ENCODE data around the gene MAS1. TPM values are rescaled to one million over a fixed set of nuclear protein-coding genes. Genes with fewer than 3 reads are reported as not detected.

Gene MAS1
- total and polyA plus RNA-seq, 2 donors (not counting 1 experiment from before 2014, with no cell fraction given): not detected

- CTCF ChIA-PET: no interaction called here
- ATAC-seq (ENCODE audit: low read depth) (no peak), DNase-seq (no peak)
- POLR2A ChIA-PET: no interaction called here
- H4K20me1 ChIP-seq (ENCODE audit: control insufficient read depth, insufficient read depth, low read length, poor library complexity, severe bottlenecking): no peaks in the 10 kb centered on the region
- no peak for TF ChIP-seq EZH2 (IDR thresholded peaks at IDR 0.05; ENCODE audit: borderline replicate concordance, insufficient read depth, low read depth, low read length, poor library complexity, severe bottlenecking)
- no peaks in the 10 kb centered on the region for H3K36me3 ChIP-seq (replicated peaks in 1 of 2; ENCODE audit: control extremely low read depth in 1 of 2, control insufficient read depth in 1 of 2, extremely low read depth in 1 of 2, insufficient read depth in 2 of 2, low read length in 1 of 2)
- peaks cover 72% of the 10 kb centered on the region for H3K27me3 Mint-ChIP-seq
- H3K79me2 ChIP-seq (ENCODE audit: control insufficient read depth, insufficient read depth, low read length): no peaks in the 10 kb centered on the region
- H3K4me3 ChIP-seq (ENCODE audit: control extremely low read depth in 1 of 5, extremely low read depth in 1 of 5, insufficient read depth in 1 of 5, low read depth in 2 of 5, low read length in 4 of 5): no peak overlapping the region
- no peak overlapping the region for H3K27ac ChIP-seq (ENCODE audit: low read length in 2 of 2)
- WGBS (ENCODE audit: insufficient coverage): 89% methylated on average over 5 of the region's 7 CpGs
- no peak overlapping the region for H3K4me2 ChIP-seq (replicated peaks; ENCODE audit: low read depth, low read length, poor library complexity, severe bottlenecking)
- no peaks in the 10 kb centered on the region for H3K4me1 Mint-ChIP-seq
- no peak overlapping the region for H2AFZ ChIP-seq (ENCODE audit: insufficient read depth, low read depth, low read length, poor library complexity, severe bottlenecking)
- intact Hi-C loops (cut with micrococcal nuclease): no loop called here
- no peak overlapping the region for H3K27ac Mint-ChIP-seq
- no peaks in the 10 kb centered on the region for H3K9me3 ChIP-seq (ENCODE audit: control extremely low read depth in 1 of 3, control insufficient read depth in 2 of 3, insufficient read depth in 1 of 3, low read length in 2 of 3)
- H3K4me1 ChIP-seq (ENCODE audit: control insufficient read depth in 2 of 2, insufficient read depth in 2 of 2, low read length in 2 of 2): no peaks in the 10 kb centered on the region
- no peak overlapping the region for H3K9ac ChIP-seq (ENCODE audit: low read length)
- H3K9me3 Mint-ChIP-seq (ENCODE audit: insufficient read depth): no peaks in the 10 kb centered on the region
- peaks cover 0 to 17% (median 1%) of the 10 kb centered on the region in 4 experiments for H3K27me3 ChIP-seq (replicated peaks in 1 of 4; ENCODE audit: control extremely low read depth in 1 of 4, control insufficient read depth in 3 of 4, insufficient read depth in 4 of 4, low read length in 3 of 4)
- no peak overlapping the region for H3K4me3 Mint-ChIP-seq
Measured at GRCh38 chr6:159890201-159890600, 587 bp upstream of the MAS1 start.

GRCh38 chr6:159892053-159892452 is 1.3 kb downstream of the MAS1 start:
- DNase-seq (no peak), ATAC-seq (ENCODE audit: low read depth) (no peak)
- H3K9me3 Mint-ChIP-seq (ENCODE audit: insufficient read depth): no peaks in the 10 kb centered on the region
- TF ChIP-seq CTCF (IDR thresholded peaks at IDR 0.05) (no peak), EZH2 (IDR thresholded peaks at IDR 0.05; ENCODE audit: borderline replicate concordance, insufficient read depth, low read depth, low read length, poor library complexity, severe bottlenecking) (no peak)
- no peak overlapping the region for H3K4me3 ChIP-seq (ENCODE audit: control extremely low read depth in 1 of 5, extremely low read depth in 1 of 5, insufficient read depth in 1 of 5, low read depth in 2 of 5, low read length in 4 of 5)
- intact Hi-C loops (cut with micrococcal nuclease): no loop called here
- CTCF ChIA-PET: no interaction called here
- no peaks in the 10 kb centered on the region for H3K36me3 ChIP-seq (replicated peaks in 1 of 2; ENCODE audit: control extremely low read depth in 1 of 2, control insufficient read depth in 1 of 2, extremely low read depth in 1 of 2, insufficient read depth in 2 of 2, low read length in 1 of 2)
- H3K4me1 ChIP-seq (ENCODE audit: control insufficient read depth in 2 of 2, insufficient read depth in 2 of 2, low read length in 2 of 2): no peaks in the 10 kb centered on the region
- POLR2A ChIA-PET: no interaction called here
- peaks cover 67% of the 10 kb centered on the region for H3K27me3 Mint-ChIP-seq
- no peak overlapping the region for H3K27ac Mint-ChIP-seq
- no peaks in the 10 kb centered on the region for H4K20me1 ChIP-seq (ENCODE audit: control insufficient read depth, insufficient read depth, low read length, poor library complexity, severe bottlenecking)
- H3K9me3 ChIP-seq (ENCODE audit: control extremely low read depth in 1 of 3, control insufficient read depth in 2 of 3, insufficient read depth in 1 of 3, low read length in 2 of 3): no peaks in the 10 kb centered on the region
- peaks cover 0 to 17% (median 1%) of the 10 kb centered on the region in 4 experiments for H3K27me3 ChIP-seq (replicated peaks in 1 of 4; ENCODE audit: control extremely low read depth in 1 of 4, control insufficient read depth in 3 of 4, insufficient read depth in 4 of 4, low read length in 3 of 4)
- WGBS (ENCODE audit: insufficient coverage): 85% methylated on average over 3 of the region's 4 CpGs
- no peak overlapping the region for H3K4me3 Mint-ChIP-seq
- no peaks in the 10 kb centered on the region for H3K79me2 ChIP-seq (ENCODE audit: control insufficient read depth, insufficient read depth, low read length)
- H3K4me2 ChIP-seq (replicated peaks; ENCODE audit: low read depth, low read length, poor library complexity, severe bottlenecking): no peak overlapping the region
- H2AFZ ChIP-seq (ENCODE audit: insufficient read depth, low read depth, low read length, poor library complexity, severe bottlenecking): no peak overlapping the region
- no peak overlapping the region for H3K9ac ChIP-seq (ENCODE audit: low read length)
- H3K27ac ChIP-seq (ENCODE audit: low read length in 2 of 2): no peak overlapping the region
- H3K4me1 Mint-ChIP-seq: no peaks in the 10 kb centered on the region

All from B cell (primary cell).